ELR (cell line): ENCODE data around the gene GNG8.

Source experiments
- DNase-seq: peaks from one replicate; pipeline ENCODE4 v3.0.0-alpha.2; 2015; ENCODE audit warnings: low read depth

Gene GNG8

DNA sequence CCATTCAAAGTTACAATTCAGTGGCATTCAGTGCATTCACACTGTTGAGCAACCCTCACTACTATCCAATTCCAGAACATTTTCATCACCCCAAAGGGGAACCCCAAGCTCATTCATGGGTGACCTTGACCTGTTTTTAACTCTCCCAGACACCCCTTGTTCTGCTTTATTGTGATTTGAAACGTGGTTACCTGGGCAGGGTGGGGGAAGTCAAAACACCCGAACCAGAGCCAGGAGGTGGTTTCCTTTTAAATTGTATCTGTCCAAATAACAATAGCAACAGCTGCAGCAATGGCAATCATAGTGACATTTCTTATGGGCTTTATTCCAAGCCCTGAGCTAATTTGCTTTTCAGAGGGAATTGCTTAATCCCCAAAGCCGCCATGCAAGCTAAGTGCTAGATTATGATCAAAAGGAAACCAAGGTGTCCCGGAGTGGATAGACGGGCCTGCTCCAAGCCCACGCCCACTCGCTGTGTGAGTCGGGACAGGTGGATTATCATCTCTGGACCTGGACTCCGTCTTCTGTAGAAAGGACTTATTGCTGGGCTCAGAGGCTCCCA lies 17.3 kb downstream of the GNG8 start:
- no peak for DNase-seq

DNA sequence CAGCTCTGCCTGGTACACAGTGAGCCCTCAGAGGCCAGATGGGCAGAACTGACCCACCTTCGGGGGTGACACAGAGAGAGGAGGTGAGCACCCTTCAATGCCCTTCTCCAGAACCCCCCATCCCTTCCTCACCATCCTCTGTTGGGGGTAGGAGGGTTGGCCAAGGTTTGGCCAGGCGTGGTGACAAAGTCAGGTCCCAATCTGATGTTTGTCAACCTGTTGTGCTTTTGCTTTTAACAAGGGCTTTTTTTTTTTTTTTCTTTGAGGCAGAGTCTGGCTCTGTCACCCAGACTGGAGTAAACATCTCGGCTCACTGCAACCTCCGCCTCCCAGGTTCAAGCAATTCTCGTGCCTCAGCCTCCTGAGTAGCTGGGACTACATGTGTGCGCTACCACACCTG lies 18.4 kb downstream of the GNG8 start:
- DNase-seq, result no peak

DNA sequence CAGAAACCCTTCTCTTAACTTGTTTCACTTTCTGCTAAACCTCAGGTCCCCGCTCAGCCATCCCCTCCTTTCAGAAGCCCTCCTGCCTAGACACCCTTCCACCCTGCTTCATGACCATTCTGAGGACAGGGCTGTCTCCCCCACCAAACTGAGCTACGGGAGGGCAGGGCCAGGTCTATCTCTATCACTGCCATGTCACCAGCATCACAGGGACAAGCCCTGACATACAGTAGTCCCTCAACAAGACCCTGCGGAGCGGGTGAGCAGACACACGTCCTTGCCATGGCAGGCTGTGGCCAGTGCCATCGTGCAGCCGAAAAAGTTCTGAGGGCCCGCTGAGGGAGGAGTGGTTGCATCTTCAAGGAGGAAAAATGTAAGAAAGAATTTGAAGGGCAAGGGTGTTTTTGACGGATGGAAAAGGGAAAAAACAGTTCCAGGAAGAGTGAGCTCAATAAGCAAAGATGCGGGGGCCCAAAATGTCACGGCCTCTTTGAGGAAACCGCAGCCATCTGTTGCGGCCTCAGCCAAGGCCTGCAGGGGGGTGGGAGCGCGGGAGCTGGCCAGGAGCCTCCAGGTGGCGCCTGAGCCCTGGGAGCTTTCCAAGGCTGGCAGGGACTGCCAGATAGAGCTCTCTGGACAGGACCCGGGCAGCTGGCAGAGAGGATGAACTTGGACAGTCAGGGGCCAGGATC lies 19.2 kb downstream of the GNG8 start:
- peak; percentile 72 for DNase-seq

DNA sequence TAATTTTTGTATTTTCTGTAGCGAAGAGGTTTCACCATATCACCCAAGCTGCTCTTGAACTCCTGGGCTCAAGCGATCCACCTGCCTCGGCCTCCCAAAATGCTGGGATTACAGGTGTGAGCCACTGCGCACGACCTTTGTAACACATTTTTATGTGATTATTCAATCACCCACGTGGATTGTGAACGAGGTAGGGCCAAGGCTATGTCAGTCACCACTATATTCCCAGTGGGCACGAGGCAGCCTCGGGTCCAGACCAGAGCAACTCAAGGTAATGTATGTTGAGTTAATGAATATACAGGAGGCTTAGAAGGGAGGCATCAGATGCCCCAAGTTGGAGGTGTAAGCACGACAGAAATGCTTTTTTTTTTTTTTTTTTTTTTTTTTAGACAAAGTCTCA lies 20.0 kb downstream of the GNG8 start:
- no peak for DNase-seq

DNA sequence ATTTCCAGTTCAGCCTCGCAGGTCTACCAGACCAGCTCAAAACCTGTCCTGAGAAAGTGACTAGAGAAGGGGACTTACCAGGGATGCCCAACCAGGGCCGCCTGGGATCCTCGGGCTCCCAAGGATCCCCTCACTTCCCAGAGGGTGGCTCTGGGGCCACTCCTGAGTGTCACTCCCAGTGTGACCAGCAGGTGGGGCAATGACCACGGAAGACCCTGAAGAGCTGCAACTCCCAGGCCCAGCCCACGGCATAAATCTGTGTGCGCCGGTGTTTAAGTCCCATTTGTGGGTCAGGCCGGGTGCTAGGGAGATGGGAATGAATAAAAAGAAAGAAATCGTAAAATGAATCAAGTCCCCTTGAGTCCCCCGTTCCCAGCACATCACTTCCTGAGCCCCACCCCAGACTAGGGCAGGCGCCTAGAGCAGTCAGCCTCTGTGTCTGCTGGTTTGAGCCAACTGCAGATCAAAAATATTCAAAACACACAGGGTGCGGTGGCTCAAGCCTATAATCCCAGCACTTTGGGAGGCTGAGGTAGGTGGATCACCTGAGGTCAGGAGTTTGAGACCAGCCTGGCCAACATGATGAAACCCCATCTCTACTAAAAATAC lies 21.8 kb downstream of the GNG8 start:
- peak; percentile 79 for DNase-seq

DNA sequence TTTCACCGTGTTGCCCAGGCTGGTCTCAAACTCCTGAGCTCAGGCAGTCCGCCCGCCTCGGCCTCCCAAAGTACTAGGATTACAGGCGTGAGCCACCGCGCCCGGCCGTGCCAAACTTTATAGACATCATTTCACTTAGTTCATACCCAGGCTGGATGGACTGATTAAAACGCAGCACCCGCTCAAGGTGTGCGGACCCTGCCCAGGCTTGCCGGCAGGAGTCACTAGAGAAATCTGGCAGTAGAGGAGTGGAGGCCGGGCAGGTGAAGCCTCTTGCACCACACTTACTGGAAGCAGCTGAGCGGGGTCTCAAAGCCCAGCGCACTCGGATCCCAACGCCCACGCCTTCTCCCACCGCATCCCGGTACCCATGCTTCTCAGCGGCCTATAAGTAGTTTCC lies 22.5 kb downstream of the GNG8 start:
- no peak for DNase-seq

DNA sequence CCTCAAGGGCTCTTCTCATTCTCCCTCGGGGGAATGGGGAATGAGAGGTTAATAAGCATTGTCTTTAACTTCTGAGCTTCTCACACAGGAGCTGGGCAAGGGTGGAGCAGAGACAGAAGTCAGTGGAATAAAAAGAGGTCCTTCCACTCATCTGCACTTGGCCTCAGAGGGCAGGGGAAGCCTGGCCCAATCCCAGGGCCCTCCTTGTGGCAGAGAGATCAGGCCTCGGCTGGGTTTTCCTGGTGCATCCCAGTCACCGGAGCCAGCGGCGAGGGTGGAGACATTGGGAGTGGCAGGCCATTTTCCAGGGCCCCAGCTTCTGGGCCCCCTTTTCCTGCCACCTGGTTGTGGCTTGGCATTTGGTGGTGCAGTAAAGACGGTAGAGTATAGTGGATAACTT lies 24.2 kb downstream of the GNG8 start:
- DNase-seq, result no peak

DNA sequence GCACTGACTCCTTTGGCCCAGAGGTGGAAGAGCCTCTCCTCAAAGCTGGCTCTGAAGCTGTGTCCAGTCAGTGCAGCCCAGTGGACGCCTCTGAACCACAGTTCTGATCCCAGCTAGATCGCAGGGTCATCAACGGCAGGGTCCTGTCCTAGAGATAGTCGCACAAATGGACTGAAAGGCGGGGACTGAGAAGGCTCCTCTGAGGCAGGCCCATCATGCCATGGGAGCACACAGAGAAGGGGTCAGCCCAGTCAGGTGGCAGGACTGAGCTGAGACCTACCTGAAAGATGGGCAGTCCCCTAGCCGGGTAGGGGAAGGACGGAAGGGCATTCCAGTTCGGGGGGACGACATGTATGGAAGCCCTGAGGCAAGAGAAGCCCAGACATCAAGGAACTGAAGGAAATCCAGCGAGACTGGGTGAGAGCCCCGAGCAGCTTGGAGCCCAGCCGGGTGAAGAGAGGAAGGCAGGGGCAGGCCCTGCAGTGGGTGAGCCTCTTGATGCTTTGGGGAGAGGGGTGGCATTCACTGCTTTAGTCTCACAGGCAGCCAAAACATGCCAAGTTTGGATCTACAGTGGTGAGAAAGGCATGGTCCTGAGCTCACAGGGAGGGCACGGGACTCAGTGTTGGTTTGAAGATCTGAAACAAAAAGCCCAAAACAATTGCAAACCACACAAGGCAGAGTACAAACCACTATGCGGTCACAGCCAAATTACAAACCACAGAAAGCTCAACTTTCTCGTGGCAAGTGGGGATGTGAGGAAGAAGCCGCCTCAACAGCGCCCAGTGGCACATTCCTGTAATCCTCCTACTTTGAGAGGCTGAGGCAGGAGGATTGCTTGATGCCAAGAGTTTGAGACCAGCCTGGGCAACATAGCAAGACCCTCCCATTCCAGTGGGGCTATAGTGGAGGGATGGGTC lies 24.9 kb downstream of the GNG8 start:
- DNase-seq, result no peak

DNA sequence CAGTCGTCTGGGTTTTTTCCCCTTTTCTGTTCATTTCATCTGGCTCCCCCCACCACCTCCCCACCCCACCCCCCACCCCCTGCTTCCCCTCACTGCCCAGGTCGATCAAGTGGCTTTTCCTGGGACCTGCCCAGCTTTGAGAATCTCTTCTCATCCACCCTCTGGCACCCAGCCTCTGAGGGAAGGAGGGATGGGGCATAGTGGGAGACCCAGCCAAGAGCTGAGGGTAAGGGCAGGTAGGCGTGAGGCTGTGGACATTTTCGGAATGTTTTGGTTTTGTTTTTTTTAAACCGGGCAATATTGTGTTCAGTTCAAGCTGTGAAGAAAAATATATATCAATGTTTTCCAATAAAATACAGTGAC lies 25.6 kb downstream of the GNG8 start:
- DNase-seq, result no peak

DNA sequence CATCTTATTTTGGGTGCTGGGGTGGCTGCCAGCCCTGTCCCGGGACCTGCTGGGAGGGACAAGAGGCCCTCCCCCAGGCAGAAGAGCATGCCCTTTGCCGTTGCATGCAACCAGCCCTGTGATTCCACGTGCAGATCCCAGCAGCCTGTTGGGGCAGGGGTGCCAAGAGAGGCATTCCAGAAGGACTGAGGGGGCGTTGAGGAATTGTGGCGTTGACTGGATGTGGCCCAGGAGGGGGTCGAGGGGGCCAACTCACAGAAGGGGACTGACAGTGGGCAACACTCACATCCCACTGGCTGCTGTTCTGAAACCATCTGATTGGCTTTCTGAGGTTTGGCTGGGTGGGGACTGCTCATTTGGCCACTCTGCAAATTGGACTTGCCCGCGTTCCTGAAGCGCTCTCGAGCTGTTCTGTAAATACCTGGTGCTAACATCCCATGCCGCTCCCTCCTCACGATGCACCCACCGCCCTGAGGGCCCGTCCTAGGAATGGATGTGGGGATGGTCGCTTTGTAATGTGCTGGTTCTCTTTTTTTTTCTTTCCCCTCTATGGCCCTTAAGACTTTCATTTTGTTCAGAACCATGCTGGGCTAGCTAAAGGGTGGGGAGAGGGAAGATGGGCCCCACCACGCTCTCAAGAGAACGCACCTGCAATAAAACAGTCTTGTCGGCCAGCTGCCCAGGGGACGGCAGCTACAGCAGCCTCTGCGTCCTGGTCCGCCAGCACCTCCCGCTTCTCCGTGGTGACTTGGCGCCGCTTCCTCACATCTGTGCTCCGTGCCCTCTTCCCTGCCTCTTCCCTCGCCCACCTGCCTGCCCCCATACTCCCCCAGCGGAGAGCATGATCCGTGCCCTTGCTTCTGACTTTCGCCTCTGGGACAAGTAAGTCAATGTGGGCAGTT lies 26.2 kb downstream of the GNG8 start:
- no peak for DNase-seq

DNA sequence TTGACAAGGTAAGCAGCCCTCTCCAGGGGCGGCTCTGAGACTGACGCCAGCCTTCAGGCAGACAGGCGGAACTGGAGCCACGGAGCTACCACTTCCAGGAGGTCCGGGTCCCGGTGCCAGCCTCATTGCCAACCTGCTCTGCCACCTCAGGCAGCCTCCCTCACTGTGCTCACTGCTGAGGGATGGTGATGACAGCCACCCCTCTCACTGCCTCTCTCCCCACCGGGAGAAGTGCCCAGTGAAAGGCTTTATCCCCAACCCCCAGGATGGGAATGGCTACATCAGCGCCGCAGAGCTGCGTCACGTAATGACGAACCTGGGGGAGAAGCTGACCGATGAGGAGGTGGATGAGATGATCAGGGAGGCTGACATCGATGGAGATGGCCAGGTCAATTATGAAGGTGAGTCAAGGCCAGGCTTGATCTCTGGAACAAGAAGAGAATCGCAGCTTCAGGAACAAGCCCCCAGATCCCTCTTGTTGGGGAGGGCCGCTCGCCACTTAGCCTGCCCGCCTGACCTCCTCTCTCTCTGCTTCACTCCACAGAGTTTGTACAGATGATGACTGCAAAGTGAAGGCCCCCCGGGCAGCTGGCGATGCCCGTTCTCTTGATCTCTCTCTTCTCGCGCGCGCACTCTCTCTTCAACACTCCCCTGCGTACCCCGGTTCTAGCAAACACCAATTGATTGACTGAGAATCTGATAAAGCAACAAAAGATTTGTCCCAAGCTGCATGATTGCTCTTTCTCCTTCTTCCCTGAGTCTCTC lies 27.2 kb downstream of the GNG8 start:
- no peak for DNase-seq

DNA sequence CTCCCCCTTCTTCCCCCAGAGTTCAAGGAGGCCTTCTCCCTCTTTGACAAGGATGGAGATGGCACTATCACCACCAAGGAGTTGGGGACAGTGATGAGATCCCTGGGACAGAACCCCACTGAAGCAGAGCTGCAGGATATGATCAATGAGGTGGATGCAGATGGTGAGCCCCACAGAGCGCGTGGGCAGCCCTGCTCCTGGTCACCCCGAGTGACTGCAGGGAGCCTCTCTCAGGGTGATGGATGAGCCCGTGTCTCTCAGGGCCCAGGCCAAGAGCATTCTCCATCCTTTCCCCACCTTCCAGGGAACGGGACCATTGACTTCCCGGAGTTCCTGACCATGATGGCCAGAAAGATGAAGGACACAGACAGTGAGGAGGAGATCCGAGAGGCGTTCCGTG lies 27.8 kb downstream of the GNG8 start:
- no peak for DNase-seq

DNA sequence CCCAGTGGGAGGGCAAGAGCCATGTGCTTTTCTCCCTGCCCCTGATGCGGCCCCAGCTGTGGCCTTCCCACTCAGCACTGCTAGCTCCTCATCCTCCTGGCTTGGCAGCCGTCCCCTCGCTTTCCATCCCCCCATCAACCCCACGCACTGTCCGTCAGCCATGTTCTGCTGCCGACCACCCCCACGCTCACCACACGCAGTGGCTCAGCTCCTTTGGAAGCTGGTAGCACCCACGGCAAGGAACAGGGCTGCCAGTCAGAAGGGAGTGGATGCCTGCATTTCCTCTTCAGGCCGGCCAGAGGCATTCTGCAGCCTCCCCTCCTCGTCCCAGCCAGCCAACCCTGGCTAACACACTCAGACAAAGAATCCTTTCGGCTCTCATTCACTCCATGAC lies 28.6 kb downstream of the GNG8 start:
- DNase-seq, result no peak

DNA sequence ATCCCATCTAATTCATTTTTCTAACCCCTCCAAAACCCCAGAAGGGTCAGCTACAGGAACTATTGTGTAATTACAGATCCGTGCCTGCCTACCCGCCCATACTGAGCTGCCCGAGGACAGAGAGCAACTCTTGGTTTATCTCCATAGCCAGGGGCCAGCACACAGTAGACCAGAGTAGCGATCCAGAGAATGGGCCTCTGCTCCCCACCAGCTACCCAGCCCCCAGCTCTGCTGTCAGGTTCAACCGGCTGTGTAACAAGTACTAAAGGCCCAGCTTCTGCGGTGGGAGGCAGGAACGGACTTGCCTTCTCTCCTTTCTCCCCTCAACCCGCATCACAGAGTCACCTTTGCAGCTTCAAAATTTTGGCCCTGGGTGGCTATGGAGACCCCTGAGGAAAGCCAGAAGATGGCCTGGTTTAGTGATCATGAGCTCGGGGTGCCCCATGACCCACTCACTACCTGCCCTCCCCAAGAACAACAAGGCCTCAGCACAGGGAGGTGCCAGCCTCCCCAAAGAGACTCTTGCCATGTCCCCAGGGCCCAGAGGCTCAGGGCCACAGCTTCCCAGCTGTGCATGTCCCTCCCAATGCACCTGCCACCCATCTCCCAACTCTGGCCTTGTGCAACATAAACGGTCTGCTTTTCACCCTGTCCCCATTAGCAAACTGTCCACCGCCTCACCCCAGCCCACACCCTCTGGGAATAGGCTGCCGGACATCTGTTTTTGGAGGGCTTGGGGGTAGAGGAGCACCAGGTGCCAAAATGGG lies 29.1 kb downstream of the GNG8 start:
- no peak for DNase-seq

DNA sequence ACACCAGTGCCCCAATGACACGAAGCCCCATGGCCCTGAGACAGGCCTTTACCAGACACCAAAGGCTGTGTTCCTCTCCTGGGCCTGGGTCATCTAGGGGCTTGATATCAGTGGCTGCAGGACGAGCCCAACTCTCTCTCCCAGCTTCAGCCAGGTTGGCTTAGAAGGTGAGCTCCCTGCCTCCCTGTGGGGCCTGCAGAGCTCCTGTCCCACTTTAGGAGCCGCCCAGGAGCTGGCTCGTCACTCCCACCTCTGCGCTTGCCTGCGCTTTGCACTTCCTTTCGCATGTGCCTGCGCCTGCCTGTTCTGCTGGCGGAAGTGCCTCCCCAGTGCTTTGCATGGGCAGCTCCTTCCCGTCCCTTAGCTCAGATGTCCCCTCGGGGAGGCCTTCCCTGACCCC lies 30.0 kb downstream of the GNG8 start:
- no peak for DNase-seq

DNA sequence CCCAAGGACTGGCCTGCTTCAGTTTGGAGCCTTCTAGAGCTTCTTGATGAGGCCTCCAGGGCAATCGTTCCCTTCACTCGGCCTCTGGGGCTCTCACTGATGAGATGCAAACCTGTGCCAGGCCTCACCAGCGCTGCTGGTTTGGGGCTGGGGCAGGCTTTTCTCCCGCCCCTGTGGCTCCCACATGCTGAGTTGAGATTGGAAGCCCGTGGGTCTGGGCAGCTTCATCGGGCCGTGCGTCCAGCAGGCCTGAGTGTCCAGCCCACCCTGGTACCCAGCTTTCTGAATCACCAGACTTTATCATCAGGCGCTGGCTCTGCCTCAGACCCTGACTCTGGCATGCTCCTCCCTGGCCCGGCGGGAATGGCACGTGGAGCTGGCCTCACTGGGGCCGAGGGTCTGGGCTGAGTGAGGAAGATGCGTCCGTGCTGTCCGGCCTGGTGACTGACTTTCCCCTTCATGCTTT lies 30.6 kb downstream of the GNG8 start:
- DNase-seq, result no peak

DNA sequence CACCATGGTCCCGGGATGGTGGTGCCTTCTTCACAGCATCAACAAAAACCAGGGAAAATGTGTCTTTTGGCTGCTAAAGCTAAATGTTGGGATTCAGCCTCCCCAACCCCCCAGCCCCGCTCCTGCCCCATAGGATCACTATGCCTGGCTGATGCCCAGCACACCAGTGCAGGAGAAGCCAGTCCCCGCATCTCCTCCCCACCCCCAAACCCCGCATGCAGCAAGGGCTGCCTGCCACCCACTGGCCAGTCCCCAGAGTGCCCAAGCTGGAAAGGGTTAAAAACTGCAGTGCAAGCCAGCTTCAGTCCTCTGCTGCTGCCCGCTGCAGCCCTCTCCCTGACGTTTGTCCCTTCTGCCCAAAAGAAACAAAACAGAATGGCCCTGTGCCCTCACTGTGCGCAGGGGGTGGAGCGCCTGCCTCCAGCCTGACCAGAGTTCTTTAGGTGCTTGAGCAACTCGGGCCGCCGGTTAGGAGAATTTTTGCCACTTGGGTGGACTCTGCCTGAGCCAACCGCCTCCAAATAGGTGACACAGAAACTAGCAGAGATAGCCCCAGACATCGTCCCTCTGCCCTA lies 31.1 kb downstream of the GNG8 start:
- DNase-seq, result no peak

DNA sequence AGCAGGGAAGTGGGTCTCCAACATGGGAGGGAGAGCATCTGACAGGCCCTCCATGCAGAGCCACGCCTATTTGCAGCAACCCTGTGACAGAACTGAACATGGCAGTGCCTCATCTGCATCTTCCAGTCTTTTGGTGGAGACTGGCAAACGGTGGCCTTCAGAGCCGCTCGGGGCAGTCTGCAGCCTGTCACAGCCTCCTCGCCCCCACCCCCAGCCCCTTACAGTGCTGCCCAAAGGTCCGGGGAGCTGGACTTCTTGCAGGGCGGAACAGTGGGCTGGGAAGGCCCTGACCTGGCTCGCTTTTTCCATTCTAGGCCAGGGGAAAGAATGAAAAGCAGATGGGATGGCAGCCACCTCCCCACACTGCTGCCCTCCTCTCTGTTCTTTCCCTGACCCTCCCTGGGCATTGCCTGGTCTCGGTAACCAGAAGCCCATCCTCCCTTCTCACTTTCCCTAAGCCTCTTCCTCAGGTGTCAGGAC lies 32.2 kb downstream of the GNG8 start:
- DNase-seq, result no peak

DNA sequence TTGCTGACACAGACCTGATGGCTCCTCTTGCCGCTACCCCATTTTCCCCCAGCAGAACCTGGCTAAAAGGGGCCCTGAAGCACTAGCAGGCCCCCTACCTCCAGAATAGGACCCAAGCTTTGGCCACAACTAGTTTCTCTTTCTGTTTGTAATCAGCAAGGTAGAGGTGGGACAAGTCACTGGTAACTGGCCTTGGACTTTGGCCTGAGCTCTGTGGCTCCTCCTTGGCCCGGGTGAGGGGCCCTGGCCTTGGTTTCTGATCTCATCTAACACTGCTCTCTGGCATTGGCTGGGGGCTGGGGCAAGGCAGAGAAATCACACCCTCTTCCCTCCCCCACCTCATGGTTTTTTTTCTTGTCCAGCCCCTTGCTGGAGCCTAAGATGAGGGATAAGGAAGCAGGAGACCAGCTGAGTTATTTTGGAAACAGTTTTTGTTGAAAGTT lies 32.8 kb downstream of the GNG8 start:
- peak; percentile 19 for DNase-seq
